OCI-LY3 (cell line): ENCODE data around the gene FARP1.

Experiments
- H2AFZ ChIP-seq: fragments of 200-600, 300-600 bp; shearing (Covaris generic); 2 replicates; pipeline ENCODE4 v1.6.0; 2014; ENCODE audit warnings: antibody characterized with exemption, low read depth, low read length
- H3K27ac ChIP-seq: fragments of 200-600, 300-600 bp; sonication (generic); 2 replicates; pipeline ENCODE4 v1.5.1; 2014; ENCODE audit warnings: mild to moderate bottlenecking, low read length, moderate library complexity, mixed read lengths
- H3K27me3 ChIP-seq: fragments of 200-600, 300-600 bp; sonication (generic); 2 replicates; pipeline ENCODE4 v1.6.1; 2014; ENCODE audit warnings: low read depth, low read length, mixed read lengths
- H3K36me3 ChIP-seq: fragments of 200-600, 300-600 bp; sonication (generic); replicated peaks from 2 replicates; pipeline ENCODE3; 2014; ENCODE audit warnings: low read depth, low read length, mixed read lengths
- H3K4me1 ChIP-seq: fragments of 300-600, 200-600 bp; sonication (generic); 2 replicates; pipeline ENCODE4 v1.6.1; 2014; ENCODE audit warnings: low read length, mixed read lengths
- H3K4me2 ChIP-seq: fragments of 200-600, 300-600 bp; sonication (generic); 2 replicates; pipeline ENCODE4 v1.6.1; 2014; ENCODE audit warnings: low read length, mixed read lengths
- H3K4me3 ChIP-seq: fragments of 300-600, 200-600 bp; sonication (generic); 2 replicates; pipeline ENCODE4 v1.5.1; 2014; ENCODE audit warnings: antibody characterized with exemption, mild to moderate bottlenecking, low read length, moderate library complexity
- H3K79me2 ChIP-seq: fragments of 300-600, 200-600 bp; shearing (Covaris generic); 2 replicates; pipeline ENCODE4 v1.6.1; 2014; ENCODE audit warnings: mild to moderate bottlenecking, low read length, mixed read lengths
- H3K9ac ChIP-seq: fragments of 300-600, 200-600 bp; shearing (Covaris generic); 2 replicates; pipeline ENCODE4 v1.6.0; 2014; ENCODE audit warnings: mild to moderate bottlenecking, low read length, moderate library complexity
- H3K9me3 ChIP-seq: fragments of 200-600, 300-600 bp; shearing (Covaris generic); 2 replicates; pipeline ENCODE4 v1.6.1; 2014; ENCODE audit warnings: low read length, mixed read lengths; ENCODE audit not compliant: insufficient read depth
- H4K20me1 ChIP-seq: fragments of 200-600, 300-600 bp; sonication (generic); 2 replicates; pipeline ENCODE4 v1.6.1; 2016; ENCODE audit warnings: low read length, mixed read lengths; ENCODE audit not compliant: insufficient read depth
- EZH2phosphoT487 ChIP-seq: fragments of 200-600 bp; shearing (Covaris generic); IDR thresholded peaks from 2 replicates; pipeline ENCODE4 v1.6.1; 2018; ENCODE audit warnings: antibody characterized with exemption, mixed run types, low read depth
- TF ChIP-seq, protein P1 (sequence below): fragments of 200-600, 300-600 bp; sonication (generic); IDR thresholded peaks from 2 replicates; pipeline ENCODE4 v1.5.1; 2014; ENCODE audit warnings: antibody characterized with exemption, low read length, low read depth

Gene FARP1

DNA sequence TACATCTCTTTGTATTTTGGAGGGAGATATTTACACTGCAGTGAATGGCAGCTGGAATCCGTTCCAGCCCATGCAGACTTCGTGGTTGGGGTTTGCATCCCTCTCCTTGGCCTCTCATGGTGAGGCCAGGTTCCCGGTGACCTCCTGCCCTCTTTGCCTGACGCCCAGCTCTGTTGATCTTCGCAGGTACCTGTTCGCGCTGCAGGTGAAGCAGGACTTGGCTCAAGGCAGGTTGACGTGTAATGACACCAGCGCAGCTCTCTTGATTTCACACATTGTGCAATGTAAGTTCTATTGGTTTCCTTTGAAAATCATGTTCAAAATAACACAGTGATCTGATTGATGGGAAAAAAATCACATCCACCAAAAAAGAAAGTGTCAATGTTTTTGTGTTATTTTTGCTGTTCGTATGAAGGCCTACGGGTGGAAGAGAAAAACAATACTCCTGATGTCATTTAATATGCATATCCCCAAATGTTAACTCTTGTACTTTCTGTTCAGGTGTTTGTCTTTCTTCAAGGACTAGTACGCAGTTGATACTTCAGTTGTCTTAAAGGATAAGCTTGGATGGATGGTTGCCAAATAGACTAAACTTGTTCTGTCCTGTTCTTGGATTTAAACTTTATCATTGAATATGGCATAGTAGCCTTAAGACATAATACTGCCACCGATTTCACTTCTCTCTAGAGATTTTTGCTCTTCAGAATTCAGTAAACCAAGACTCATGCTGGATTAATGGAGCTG lies 234.9 kb downstream of the FARP1 start:
- H3K4me2 ChIP-seq = no peak overlapping the region
- H3K9ac ChIP-seq = no peak overlapping the region
- H3K9me3 ChIP-seq = no peaks in the 10 kb centered on the region
- H3K4me3 ChIP-seq = no peak overlapping the region
- no peaks in the 10 kb centered on the region for H3K79me2 ChIP-seq
- H2AFZ ChIP-seq = no peak overlapping the region
- H4K20me1 ChIP-seq = no peaks in the 10 kb centered on the region
- TF ChIP-seq, protein P1, sequence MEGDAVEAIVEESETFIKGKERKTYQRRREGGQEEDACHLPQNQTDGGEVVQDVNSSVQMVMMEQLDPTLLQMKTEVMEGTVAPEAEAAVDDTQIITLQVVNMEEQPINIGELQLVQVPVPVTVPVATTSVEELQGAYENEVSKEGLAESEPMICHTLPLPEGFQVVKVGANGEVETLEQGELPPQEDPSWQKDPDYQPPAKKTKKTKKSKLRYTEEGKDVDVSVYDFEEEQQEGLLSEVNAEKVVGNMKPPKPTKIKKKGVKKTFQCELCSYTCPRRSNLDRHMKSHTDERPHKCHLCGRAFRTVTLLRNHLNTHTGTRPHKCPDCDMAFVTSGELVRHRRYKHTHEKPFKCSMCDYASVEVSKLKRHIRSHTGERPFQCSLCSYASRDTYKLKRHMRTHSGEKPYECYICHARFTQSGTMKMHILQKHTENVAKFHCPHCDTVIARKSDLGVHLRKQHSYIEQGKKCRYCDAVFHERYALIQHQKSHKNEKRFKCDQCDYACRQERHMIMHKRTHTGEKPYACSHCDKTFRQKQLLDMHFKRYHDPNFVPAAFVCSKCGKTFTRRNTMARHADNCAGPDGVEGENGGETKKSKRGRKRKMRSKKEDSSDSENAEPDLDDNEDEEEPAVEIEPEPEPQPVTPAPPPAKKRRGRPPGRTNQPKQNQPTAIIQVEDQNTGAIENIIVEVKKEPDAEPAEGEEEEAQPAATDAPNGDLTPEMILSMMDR = no peak
- TF ChIP-seq EZH2phosphoT487 = no peak
- no peaks in the 10 kb centered on the region for H3K36me3 ChIP-seq
- no peaks in the 10 kb centered on the region for H3K27me3 ChIP-seq
- no peak overlapping the region for H3K27ac ChIP-seq
- no peaks in the 10 kb centered on the region for H3K4me1 ChIP-seq

DNA sequence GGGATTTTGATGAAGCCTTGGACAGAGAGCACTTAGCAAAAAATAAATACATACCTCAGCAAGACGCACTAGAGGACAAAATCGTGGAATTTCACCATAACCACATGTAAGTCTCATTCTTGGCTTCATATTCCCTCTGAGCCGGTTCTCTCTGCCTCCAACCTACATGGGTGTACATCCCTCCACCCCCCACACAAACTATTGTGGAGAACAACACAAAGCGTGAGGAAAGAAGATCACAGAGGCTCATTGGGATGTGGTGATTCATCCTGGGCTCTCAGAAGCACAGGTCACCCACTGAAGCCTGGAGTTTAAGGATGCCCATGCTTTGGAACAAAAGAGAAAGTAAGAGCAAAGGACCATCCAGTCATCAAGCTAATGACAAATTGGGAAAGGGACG lies 241.8 kb downstream of the FARP1 start:
- Histone ChIP-seq H3K4me3 (no peak overlapping the region), H3K79me2 (no peaks in the 10 kb centered on the region), H4K20me1 (no peaks in the 10 kb centered on the region), H3K36me3 (no peaks in the 10 kb centered on the region), H3K27me3 (0 out of 2 replicates have a peak, but pooled peaks cover 2% of the 10 kb centered on the region), H2AFZ (no peak overlapping the region), H3K4me1 (0 out of 2 replicates have a peak, but pooled peaks cover 8% of the 10 kb centered on the region), H3K27ac (no peak overlapping the region), H3K4me2 (peak overlapping the region; percentile 15), H3K9me3 (no peaks in the 10 kb centered on the region), H3K9ac (no peak overlapping the region)
- no peak for TF ChIP-seq EZH2phosphoT487
- TF ChIP-seq, protein P1 = no peak

DNA sequence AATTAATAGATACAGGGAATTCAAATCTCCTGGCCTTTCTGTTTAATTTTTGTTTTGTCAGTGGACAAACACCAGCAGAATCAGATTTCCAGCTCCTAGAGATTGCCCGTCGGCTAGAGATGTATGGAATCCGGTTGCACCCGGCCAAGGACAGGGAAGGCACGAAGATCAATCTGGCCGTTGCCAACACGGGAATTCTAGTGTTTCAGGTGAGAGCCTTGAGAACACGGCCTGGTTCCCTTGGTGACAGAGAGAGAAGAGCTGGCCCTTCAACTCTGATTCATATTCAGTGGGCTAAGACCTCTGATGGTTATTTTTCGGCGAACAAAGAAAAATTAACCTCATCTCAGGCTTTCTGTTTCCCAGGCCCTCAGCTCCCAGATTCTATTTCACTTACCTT lies 242.7 kb downstream of the FARP1 start:
- H3K4me2 ChIP-seq = no peak overlapping the region
- H2AFZ ChIP-seq = no peak overlapping the region
- no peaks in the 10 kb centered on the region for H4K20me1 ChIP-seq
- H3K9me3 ChIP-seq = no peaks in the 10 kb centered on the region
- H3K79me2 ChIP-seq = no peaks in the 10 kb centered on the region
- no peak overlapping the region for H3K9ac ChIP-seq
- H3K27ac ChIP-seq = no peak overlapping the region
- peaks cover 13% of the 10 kb centered on the region for H3K4me1 ChIP-seq
- TF ChIP-seq, protein P1 = no peak
- TF ChIP-seq EZH2phosphoT487 = no peak
- no peak overlapping the region for H3K4me3 ChIP-seq
- H3K36me3 ChIP-seq = no peaks in the 10 kb centered on the region
- H3K27me3 ChIP-seq = 0 out of 2 replicates have a peak, but pooled peaks cover 2% of the 10 kb centered on the region

DNA sequence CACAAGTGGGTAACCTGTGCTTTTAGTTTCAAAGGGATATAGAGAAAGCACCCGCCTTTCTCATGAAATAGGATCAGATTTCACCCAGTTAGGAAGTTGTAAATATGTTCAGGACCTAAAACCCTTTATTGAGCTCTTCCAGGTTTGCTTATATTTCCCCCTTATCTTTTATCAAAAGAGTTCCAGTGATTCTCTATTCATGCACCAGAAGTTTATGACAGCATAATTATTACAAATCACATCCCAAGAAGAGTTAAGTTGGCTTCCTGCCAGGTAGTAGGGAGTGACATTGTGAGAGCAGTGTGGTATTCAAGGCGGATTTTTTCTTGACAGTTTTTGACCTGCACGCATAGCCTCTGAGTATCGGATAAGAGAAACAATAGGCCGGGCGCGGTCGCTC lies 243.7 kb downstream of the FARP1 start:
- Histone ChIP-seq H4K20me1 (no peaks in the 10 kb centered on the region), H2AFZ (no peak overlapping the region), H3K79me2 (no peaks in the 10 kb centered on the region), H3K36me3 (no peaks in the 10 kb centered on the region), H3K4me2 (no peak overlapping the region), H3K9me3 (no peaks in the 10 kb centered on the region), H3K9ac (no peak overlapping the region), H3K4me3 (no peak overlapping the region), H3K27ac (no peak overlapping the region), H3K27me3 (0 out of 2 replicates have a peak, but pooled peaks cover 2% of the 10 kb centered on the region), H3K4me1 (peaks cover 23% of the 10 kb centered on the region)
- no peak for TF ChIP-seq EZH2phosphoT487
